ENCODE measurements around the gene HRH1. TPM values are rescaled to one million over a fixed set of nuclear protein-coding genes. Genes with fewer than 3 reads are reported as not detected.
A peak's percentile ranks its signal among the peaks of the same experiment; 100 is the strongest.

Gene HRH1
- total RNA-seq, 1 donor from 2014 or later, result 9.6 TPM

DNA sequence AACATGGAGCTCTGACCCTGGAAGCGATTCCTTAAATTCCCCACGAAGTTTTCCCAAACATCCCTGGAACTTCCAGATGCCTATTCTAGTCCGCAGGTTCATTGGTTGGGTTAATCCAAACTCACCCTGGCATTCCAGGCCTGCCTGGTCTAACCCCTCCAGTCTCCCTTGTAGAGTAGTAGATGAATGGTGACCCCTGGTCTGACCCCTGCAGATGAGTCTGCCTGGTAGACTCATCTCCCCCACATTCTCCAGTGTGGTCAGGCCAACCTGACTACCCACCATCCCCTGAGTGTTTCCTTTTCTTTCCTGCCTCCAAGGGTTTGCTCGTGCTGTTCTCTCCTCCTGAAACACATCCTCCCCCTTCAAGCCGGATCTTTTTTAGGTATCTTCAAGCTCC, 10.8 kb upstream of the HRH1 start:
- DNase-seq, result no peak

DNA sequence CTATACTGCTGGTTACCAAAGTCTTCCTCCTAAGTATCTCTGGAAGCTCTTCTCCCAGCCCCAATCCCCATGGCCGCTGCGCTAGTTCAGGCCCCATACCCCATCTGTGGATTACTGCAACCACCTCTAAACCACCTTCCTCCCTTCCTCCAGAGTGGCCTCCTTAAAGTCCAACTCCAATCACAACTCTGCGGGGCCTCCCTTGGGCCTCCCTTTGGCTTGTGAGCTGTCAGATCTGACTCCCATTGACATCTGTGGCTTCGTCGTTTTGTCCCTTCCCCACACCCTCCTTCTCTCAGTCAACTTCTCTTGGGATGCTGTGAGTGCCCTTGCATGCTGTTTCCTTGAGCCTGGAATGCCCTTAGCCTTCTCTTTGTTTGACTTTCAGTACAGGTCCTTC, 9.3 kb upstream of the HRH1 start:
- DNase-seq, result no peak

DNA sequence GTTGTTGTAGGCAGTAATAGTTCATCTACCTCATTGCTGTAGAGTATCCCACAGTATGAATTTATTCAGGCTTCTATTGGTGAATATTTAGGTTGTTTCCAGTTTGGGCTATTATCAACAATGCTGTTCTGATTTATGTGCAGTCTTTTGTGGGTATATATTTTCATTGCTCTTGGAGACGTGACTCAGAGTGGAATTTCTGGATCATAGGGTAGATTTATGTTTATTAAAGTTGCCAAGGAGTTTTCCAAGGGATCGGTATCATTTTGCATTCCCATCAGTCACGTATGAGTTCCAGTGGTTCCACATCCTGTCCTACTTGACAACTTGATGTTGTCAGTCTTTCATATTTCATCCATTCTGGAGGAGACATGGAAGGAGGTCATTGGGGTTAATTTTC, 8.4 kb upstream of the HRH1 start:
- DNase-seq, result no peak

DNA sequence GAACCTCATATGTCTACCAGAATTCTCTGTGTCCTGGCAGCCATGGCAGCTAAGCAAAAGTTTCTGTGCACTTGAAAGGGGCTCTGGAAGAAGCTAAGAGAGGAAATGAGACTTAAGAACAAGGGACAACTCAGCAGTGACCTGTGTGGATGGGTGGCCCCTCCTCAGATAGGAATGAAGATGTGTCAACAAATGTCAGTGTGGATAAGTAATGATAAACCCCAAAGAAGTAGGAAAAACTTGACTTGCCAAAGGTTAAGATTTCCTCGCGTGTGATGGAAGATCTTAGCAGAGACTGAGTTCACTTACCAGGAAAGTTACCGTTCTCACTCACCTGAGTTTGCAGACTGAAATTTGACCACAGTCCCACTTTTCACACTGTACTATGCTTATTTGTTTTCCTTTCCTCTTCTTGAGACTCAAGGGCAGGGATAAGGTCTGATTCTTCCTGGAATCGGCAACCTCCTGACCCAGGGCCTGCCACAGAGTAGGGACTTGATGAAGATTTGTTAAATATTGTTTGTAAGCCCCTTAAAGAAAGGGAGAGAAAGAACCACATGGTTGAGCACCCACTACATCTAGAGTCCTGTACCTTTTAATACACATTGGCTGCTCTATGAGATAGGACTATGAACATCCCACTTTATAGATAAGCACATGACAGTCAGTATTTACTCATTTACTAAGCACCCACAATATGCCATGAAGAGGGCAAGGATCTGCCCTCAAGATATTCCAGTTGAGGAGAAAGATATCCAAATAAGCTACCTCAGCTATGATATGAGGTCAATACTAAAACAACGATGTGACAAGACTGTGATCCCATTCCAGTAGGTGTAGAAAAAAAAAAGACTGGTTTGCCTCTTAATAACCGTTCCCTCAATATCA, 7.3 kb upstream of the HRH1 start:
- DNase-seq, result no peak

DNA sequence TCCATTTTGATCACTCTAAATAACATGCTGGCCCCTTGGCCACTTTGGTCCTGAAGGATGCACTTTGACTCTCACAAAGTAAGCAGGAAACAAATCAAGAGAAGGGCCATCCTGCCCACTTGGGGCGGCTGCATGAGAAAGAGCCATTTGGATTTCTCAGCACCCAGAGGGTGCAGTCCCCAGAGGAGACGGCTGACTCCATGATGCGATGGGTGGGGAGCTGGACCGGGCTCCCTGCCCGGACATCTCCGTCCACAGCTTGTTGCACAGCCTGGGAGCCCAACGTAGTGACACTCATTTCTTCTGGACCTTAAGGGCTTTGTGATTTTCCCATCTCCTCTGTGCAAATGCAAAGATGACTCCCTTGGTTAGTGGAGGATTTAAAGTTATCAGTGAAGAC, 4.0 kb upstream of the HRH1 start:
- no peak for DNase-seq

DNA sequence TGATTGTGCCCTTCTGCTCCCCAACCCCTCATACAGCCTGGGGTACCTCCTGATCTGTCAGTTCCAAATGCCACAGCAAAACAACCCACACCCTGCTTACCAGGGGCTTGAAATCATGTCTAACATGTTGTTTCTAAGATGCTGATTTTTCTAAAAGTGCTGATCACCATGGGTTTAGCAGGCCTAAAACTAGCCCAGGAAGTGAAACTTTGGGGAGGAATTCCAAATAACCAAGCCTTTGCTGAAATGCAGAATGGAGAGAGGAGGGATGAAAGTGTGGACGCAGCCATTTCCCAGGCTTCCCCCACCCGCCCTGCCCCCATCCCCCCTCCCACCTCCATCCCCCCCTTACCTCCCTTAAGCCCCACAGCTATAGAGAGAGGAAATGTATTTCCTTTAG, 2.0 kb upstream of the HRH1 start:
- no peak for DNase-seq

DNA sequence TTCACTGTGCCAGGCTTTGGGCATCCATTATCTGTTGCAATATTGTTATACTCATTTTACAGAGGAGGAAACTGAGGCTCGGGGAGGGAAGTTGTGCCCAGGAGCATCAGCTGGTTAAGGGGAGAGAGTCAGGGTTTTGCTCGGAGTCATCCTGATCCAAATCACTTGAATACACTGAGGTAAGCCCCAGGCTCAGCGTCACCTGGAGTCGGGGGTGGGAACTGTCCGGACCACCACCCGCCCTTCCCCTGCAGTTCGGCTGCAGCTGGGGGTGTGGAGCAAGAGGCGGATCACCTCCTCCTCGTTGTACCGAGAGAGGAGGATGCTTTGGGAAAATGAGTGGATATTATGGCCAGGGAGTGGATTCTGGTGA, 646 bp downstream of the HRH1 start:
- no peak for DNase-seq

DNA sequence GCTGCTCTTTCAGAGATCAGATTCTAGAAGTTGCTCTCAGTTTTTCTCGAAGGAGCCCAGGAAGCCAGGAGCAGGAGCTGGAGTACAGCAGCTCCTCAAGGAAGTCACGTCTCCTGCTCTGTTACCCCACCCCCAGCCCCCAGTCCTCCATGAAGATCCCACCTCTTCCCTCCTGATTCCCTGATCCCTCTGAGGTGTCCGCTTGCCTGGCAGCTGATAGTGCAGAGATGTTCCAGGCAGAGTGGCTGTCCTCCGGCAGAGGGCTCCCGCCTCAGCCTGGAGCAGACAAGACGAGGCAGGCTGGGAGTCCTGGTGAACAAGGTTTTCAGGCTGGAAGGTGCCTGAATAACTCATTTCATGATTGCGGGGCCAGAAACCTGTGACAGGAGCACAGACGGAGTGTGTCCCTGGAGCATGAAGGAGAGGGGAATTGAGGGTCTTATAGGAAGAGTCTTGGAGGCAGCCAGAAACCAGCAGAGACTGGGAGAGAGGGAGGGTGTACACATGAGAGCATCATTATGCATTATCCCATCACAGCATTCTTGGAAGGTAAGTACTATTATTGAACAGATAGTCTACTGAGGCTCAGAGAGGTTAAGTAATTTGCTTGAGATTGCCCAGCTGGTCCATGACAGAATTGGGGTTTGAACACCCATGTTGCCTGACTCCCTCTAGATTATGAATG, 1.2 kb downstream of the HRH1 start:
- peak; percentile 85 for DNase-seq

DNA sequence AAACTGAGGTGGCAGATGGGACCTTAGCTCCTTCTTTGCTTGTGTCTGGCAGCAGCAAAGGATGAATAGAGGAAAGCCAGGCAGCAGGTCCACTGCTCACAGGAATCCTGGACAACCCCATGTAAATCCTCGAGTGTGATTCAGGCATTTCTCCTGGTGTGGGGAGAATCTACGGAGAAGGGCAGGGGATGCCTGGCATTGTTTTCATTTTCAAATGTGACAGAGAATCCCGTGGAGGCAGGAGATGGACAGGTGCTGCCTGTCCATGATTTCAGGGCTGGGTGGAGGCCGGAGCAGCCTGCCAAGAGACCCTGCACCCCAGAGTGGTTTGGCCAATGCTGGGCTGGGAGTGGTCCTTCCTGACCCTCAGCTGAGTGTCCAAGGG, 1.7 kb downstream of the HRH1 start:
- no peak for DNase-seq

DNA sequence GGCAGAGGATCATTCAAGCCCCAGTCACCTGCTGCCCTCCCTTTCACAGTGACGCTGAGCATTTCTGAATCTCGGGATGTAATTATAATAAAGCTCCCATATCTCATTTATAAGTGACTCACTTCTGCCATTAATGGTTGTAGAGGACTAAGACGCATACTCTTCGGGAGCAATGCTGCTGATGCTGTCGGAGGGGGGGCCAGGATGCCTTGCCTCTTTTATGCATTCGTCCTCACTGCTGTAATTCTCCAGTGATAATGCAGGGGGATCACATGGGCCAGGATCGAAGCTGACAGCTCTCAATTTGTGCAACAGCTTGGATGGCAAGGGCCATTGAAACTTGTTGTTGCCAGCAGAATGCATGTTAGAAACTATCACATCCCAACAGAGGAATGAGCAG, 3.1 kb downstream of the HRH1 start:
- DNase-seq, result no peak

DNA sequence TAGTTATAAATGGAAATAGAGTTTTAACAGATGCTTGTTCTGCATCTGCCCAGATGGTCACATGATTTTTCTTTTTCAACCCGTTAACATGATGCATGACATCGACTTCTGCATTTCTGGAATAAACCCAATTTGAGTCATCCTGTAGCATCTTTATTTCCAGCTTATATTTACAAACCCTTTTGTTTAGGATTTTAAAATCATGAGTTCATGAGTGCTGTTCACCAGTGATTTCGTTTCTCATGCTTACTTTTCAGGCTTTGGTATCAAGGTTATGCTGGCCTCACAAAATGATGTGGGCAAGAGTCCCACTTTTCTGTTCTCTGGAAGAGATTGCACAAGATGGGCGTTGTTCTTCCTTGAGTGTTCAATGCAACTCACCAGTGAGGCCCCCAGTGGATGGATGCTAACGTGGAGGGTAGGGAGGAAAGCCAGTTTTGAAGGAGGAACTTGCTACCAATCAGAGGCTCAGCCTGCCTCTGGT, 5.2 kb downstream of the HRH1 start:
- peak; percentile 70 for DNase-seq

DNA sequence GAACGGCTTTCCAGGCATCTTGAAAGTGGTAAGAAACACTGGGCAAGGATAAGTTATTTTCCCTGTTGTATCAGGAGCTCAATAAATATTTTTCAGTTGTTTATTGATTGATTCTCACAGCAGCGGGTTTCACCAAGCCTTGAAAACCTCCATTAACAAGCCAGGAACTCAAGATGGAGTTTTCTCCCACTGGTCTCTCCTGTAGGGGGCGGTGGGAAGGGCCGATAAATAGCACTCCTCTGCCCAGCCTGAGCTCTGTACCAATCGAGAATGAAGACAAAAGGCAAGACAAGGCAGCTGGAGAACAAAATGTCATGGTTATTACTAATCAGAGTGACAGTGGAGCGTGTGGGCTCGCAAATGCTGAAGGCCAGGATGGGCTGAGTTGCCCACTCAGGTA, 7.4 kb downstream of the HRH1 start:
- DNase-seq, result no peak

DNA sequence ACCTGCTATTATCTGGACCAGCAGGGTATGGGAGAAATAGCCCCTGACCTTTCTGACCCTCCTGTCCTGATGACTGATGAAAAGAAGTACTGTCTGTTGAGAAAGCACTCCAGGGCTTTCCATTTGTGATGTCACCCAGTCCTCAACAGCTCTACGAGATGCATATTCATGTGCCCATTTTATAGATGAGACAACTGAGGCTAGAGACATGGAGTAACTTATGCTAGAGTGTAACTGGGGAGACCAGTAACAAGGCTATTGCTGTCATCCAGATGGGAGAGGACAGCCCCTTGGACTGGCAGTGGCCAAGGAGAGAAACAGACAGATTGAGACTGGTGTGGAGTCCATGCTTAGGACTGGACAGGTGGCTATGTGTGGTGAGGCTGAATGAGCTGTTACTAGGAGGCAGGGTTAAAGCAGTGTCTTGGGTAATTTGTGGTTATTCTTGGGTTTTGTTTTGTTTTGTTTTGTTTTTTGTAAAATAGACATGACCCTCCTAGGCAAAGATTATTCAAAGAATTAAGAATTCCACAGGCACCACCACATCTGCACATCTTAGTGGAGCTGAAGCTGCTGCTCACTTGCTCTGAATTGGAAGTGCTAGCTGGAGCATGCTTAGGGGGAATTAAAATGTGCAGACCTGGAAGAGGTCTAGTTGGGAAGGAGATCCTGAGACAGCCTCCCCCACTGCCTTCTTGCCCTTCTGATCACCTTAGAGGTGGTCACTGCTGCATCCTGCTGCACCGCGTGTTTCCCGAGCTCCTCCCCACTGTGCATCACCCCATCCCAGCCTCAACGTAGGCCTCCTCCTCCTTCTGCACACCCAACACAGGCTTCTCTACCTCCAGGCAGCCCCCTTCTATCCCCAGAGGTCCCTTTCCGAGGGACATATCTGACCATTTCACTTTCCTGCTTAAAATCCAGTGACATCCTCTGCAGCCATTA, 8.4 kb downstream of the HRH1 start:
- DNase-seq, result no peak

DNA sequence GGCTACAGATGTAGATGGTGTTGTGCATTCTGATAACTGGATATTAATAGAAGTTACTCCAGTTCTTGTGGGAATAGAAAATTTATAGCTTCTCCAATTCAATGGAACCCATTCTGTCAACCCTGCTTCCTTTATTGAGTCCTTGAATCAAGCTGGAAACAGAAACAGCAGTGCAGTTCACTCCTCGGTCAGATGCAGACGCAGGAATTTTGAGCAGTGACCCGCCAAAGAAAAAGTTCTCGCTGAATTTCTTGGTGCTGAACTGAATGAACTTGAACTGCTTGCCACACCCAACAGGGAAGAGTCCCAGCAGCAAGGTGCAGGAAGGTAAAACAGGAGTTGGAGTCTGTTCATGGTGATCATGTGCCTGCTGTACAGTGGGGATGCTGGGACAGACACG, 10.3 kb downstream of the HRH1 start:
- peak; percentile 12 for DNase-seq

DNA sequence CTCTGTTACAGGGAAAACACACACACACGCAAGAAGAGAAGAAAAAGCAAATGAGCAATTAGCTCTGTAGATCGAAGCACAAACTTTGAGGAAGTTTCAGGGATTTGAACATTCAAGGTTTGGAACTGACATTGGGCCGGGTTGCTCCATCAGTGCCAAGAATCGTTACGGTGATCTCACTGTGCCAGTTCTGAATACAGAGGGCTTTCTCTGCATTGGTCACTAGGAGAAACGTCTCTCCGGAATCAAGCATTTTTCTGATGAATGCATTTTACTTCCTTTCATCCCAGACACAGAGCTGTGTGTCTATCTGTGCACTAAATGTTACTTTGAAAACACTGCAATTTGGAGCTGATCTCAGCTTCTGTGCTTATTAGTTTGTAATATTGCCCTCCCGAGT, 11.2 kb downstream of the HRH1 start:
- no peak for DNase-seq

DNA sequence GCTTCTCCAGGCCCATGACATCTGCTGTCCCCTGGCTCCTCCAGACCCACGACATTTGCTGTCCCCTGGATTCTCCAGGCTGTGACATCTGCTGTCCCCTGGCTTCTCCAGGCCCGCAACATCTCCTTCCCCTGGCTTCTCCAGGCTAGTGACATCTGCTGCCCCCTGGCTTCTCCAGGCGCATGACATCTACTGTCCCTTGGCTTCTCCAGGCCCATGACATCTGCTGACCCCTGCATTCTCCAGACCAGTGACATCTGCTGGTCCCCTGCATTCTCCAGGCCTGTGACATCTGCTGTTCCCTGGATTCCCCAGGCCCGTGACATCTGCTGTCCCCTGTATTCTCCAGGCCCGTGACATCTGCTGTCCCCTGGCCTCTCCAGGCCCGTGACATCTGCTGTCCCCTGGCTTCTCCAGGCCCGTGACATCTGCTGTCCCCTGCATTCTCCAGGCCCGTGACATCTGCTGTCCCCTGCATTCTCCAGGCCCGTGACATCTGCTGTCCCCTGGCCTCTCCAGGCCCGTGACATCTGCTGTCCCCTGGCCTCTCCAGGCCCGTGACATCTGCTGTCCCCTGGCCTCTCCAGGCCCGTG, 12.6 kb downstream of the HRH1 start:
- peak; percentile 7 for DNase-seq

DNA sequence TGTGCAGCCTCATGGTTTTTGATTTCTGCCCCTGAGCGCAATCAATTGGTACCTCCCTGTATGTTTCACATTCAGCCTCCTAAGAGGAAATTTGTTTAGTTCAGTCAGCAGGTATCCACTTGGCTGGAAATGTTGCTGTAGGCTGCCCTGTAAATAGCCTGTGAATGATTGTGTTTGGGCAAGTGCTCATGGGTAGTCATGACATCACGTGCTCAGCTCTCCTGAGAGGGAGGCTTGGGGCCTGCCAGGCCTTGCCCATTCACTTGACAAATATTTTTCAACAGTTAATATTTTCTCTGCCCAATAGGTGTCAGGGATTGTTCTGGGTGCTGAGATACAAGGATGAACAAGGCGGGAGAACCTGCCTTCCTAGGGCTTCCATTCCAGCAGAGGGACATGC, 13.3 kb downstream of the HRH1 start:
- DNase-seq, result no peak

DNA sequence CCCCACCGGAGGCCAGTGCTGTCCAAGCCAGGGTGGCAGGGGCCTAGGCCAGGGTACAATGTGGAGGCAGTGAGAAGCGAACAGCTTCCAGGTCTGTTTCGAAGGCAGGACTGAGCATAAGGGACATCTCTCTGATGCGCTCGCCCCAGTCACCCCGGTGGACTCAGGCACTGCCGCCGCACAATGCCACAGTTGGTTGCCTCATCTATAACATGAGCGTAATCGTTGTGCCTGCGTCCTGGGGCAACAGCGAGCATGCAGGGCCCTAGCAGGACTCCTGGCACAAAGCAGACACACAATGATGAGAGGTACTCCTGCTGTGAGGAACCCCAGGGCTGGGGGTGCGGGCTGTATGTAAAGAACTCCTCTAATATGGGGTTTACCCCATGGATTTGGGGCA, 14.1 kb downstream of the HRH1 start:
- DNase-seq, result no peak

DNA sequence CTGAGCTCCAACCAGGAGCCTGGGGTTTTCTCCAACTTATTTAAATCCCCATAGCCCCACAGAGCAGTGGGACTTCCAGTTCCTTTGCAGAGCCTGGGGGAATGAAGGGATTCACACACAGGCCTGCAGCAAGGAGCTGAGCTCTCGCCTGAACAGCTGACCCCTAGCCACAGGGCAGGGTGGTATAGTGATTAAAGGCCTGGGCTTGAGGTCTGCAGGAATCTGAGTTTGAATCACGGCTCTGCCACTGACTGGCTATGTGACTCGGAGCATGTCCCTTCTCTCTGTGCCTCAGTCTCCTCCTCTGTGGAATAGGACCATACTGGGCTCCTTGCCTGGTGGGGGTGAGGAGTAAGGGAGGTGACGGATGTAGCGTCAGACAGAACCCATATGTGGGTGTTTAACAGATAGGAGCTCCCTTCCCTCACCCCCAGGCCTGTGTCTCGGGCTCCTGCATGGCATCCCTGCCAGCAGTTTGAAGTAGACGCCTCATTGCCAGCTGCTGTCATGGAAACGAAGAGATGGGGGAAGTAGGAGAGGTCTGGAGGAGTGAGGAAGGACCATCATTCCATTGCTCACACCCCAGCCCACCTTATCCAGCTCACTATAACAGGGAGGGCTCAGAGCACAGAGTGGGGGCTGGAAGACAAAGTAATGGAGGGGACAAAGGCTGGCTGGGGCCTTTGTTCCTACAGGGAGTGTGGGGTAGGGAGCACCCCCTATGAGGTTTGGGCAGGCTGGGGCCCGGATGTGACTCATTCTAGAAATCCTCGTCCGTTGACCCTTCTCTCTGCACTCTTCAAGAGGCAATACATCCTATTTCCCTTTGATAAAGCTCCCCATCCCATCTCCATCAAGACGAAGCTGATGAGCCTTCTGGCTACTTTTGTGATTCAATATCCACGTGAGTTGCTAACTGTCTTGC, 14.8 kb downstream of the HRH1 start:
- no peak for DNase-seq

DNA sequence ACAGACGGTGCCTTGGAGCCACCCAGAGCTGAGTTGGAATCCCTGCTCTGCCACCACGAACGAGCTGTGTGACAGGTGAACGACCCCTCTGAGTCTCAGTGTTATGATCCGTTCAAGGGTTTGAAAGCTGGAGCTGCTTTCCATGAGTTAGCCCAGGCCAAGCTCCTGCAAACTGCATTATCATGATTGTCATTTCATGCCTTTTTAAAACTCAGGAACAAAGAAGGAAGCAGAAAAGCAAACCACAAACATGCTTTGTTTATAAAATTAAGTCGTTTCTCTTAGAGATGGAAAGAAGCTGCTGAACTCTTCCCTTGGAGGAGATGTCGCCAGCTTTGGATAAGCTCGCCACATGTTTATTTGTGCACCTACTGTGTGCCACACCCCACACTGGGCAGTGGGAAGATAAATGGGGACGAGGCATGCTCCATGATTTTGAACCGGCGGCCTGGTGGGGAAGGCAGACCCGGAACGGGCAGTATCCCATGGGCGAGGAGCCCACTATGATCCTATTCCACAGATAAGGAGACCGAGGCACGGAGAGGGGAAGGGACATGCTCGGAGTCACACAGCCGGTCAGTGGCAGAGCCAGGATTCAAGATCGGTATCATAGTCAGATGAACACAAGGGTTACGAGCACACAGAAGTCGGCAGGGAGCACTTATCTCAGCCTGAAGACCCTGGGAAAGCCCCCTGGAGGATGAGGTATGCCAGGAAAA, 15.9 kb downstream of the HRH1 start:
- DNase-seq, result no peak

Data from tongue (tissue), 2 donors.